Lower leg skin (tissue), 4 donors: ENCODE measurements around the gene CDC20. TPM values are rescaled to one million over a fixed set of nuclear protein-coding genes. Genes with fewer than 3 reads are reported as not detected.

Experiments used
- DNase-seq, 2 donors: peaks; one replicate each; pipeline ENCODE4 v3.0.0-alpha.2; 2019; ENCODE audit warnings: low spot score in 2 of 2
- H3K4me3 ChIP-seq: fragments of 200-600 bp; sonication (generic); 2 replicates; pipeline ENCODE4 v1.5.1; 2017; ENCODE audit warnings: mild to moderate bottlenecking, low read depth; ENCODE audit not compliant: poor library complexity, severe bottlenecking
- POLR2A ChIP-seq, 2 donors: fragments of 450-650 bp; IDR thresholded peaks; one replicate each; pipeline ENCODE4 v1.6.1; 2016 to 2017; ENCODE audit warnings: antibody characterized with exemption in 2 of 2, mild to moderate bottlenecking in 1 of 2, moderate library complexity in 1 of 2
- WGBS, 2 donors: methylation state at CpG; one replicate each; pipeline ENCODE4 v1.1.5; 2018; 5-methylcytosine and 5-hydroxymethylcytosine counted together
- intact Hi-C: fragments of 100-400 bp; cut with DNase I; formaldehyde crosslinking; loops from one replicate; pipeline ENCODE4 v1.15.0; 2023; ENCODE audit warnings: low total_unique reads
- total RNA-seq, 4 donors: library from RNA; depleted of rRNA; stranded (reverse); fragments of >200 nt; gene quantifications; one replicate each; pipeline ENCODE4 v1.1.0, GENCODE V29; 2016
- TF ChIP-seq, protein P1 (sequence below), 3 donors: fragments of 450-650 bp; IDR thresholded peaks; one replicate each; pipeline ENCODE4 v1.5.1; 2016; ENCODE audit warnings: antibody characterized with exemption in 3 of 3, mild to moderate bottlenecking in 3 of 3, moderate library complexity in 2 of 3

Gene CDC20
- total RNA-seq, 4 donors from 2014 or later: 2.7 to 12.1 (median 6.5) TPM

- intact Hi-C loops: no loop called here
- H3K4me3 ChIP-seq: no peak overlapping the region
- no peak for TF ChIP-seq POLR2A (IDR thresholded peaks at IDR 0.05)
- TF ChIP-seq, protein P1, sequence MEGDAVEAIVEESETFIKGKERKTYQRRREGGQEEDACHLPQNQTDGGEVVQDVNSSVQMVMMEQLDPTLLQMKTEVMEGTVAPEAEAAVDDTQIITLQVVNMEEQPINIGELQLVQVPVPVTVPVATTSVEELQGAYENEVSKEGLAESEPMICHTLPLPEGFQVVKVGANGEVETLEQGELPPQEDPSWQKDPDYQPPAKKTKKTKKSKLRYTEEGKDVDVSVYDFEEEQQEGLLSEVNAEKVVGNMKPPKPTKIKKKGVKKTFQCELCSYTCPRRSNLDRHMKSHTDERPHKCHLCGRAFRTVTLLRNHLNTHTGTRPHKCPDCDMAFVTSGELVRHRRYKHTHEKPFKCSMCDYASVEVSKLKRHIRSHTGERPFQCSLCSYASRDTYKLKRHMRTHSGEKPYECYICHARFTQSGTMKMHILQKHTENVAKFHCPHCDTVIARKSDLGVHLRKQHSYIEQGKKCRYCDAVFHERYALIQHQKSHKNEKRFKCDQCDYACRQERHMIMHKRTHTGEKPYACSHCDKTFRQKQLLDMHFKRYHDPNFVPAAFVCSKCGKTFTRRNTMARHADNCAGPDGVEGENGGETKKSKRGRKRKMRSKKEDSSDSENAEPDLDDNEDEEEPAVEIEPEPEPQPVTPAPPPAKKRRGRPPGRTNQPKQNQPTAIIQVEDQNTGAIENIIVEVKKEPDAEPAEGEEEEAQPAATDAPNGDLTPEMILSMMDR (IDR thresholded peaks at IDR 0.05): no peak
- 54 to 55% methylated on average over 11 of the region's 11 CpGs for WGBS, 2 donors
- DNase-seq: no peak
Measured at GRCh38 chr1:43349594-43350306, 9.0 kb upstream of the CDC20 start.

DNA sequence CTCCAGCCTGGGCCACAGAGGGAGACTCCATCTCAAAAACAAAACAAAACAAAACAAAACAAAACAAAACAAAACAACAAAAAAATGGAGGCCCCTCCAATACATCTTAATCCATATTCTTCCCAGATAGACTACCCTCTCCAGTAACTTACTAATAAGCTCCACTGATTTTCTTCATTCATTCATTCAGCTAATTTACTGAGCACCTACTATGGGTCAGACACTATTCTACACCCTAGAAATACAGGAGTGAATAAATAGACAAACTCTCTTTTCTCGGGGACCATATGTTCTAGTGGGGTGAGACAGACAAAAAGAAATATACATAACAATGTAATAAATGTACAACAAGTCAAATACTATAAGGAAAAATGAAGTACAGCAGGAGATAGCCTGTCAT is 7.8 kb upstream of the CDC20 start:
- no peak overlapping the region for H3K4me3 ChIP-seq
- intact Hi-C loops: no loop called here
- DNase-seq: no peak
- 85 to 91% methylated on average over 1 of the region's 1 CpG for WGBS, 2 donors
- TF ChIP-seq POLR2A (IDR thresholded peaks at IDR 0.05): no peak
- TF ChIP-seq, protein P1 (IDR thresholded peaks at IDR 0.05): no peak

DNA sequence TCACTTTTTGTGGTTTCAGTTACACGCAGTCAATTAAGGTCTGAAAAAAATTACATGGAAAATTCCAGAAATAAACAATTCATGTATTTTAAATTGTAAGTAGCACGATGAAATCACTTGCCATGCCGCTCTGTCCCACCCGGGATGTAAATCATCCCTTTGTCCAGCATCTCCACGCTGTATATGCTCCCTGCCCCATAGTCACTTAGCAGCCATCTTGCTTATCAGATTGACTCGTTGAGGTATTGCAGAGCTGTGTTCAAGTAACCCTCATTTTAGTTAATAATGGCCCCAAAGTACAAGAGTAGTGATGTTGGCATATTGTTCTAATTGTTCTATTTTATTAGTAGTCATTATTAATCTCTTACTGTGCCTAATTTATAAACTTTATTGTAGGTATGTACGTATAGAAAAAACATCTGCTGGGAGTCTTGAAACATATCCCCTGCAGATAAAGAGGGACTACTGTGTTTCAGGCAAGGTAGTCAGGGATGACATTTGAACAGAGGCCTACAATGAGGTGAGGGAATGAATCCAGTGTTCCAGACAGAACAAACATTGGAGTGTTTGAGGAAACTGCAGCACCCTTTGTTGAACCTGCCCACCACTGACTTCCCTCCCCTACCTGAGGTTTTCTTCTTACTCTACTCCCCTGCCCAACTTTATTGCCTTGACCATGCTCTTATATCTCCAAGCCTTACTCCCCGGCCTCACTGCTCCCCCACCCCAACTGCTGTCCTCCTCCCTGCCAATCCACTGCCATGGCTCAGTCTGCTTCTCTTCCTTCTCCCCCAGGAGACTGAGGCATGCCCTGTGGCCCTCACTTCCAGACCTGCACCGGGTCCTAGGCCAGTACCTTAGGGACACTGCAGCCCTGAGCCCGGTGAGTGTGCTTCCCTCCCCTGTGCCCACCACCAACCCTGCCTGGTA is 7.1 kb upstream of the CDC20 start:
- DNase-seq: peak in 1 of 2 donors; percentile 71
- intact Hi-C loops: no loop called here
- H3K4me3 ChIP-seq: no peak overlapping the region
- TF ChIP-seq, protein P1 (IDR thresholded peaks at IDR 0.05): no peak
- TF ChIP-seq POLR2A (IDR thresholded peaks at IDR 0.05): no peak
- 88 to 91% methylated on average over 10 of the region's 10 CpGs for WGBS, 2 donors

DNA sequence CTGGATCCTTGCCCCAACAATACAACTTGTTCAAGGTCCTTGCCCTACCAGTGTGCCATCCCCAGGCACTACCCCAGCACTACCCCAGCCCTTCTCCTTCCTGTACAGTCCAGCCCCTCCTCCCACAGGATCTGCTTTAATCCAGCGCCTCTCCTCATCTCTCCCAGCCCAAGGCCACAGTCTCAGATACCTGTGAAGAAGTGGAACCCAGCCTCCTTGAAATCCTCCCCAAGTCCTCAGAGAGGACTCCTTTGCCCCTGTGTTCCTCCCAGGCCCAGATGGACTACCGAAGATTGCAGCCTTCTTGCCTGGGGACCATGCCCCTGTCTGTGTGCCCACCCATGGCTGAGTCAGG is 6.5 kb upstream of the CDC20 start:
- intact Hi-C loops: no loop called here
- TF ChIP-seq, protein P1 (IDR thresholded peaks at IDR 0.05): no peak
- TF ChIP-seq POLR2A (IDR thresholded peaks at IDR 0.05): no peak
- 95 to 100% methylated on average over 2 of the region's 2 CpGs for WGBS, 2 donors

GRCh38 chr1:43352881-43353280 is 5.9 kb upstream of the CDC20 start:
- WGBS, 2 donors: 56 to 63% methylated on average over 3 of the region's 3 CpGs
- DNase-seq: no peak
- H3K4me3 ChIP-seq: no peak overlapping the region
- TF ChIP-seq POLR2A (IDR thresholded peaks at IDR 0.05): no peak
- TF ChIP-seq, protein P1 (IDR thresholded peaks at IDR 0.05): no peak
- intact Hi-C loops: no loop called here

More for the DNA sequence above, 6.5 kb upstream of the CDC20 start:
- H3K4me3 ChIP-seq: no peak overlapping the region
- DNase-seq: peak in 1 of 2 donors; percentile 32
